B cell (primary cell): ENCODE results near the gene ALDH4A1. TPM values are rescaled to one million over a fixed set of nuclear protein-coding genes. Genes with fewer than 3 reads are reported as not detected.

Source experiments
- ATAC-seq: fragments of 200-7000 bp; cut with Tn5 transposase; one replicate; pipeline ENCODE4 v1.10.0; 2021; ENCODE audit warnings: low read depth, mild to moderate bottlenecking, moderate number of reproducible peaks, moderate library complexity
- CTCF ChIA-PET: fragments of 350-600 bp; sonication (Branson Sonifier 250); formaldehyde crosslinking; loops from one replicate; lab custom pipeline; 2021; ENCODE audit warnings: antibody characterized with exemption, inconsistent platforms; lab: Charles Lee
- POLR2A ChIA-PET: fragments of 350-600 bp; sonication (Branson Sonifier 250); formaldehyde crosslinking; loops from one replicate; lab custom pipeline; 2021; ENCODE audit warnings: antibody characterized with exemption; lab: Charles Lee
- DNase-seq: peaks from one replicate; pipeline ENCODE4 v3.0.0; 2013
- H2AFZ ChIP-seq: 2 replicates; pipeline ENCODE4 v1.6.1; 2012; ENCODE audit warnings: mild to moderate bottlenecking, low read depth, low read length; ENCODE audit not compliant: insufficient read depth, poor library complexity, severe bottlenecking
- H3K27ac ChIP-seq, 2 donors: 1 replicate in 1 of 2; 2 replicates in 1 of 2; pipeline ENCODE4 v1.5.1; 2012 to 2013; ENCODE audit warnings: low read length in 2 of 2, mild to moderate bottlenecking in 2 of 2, moderate library complexity in 1 of 2
- H3K27me3 ChIP-seq, 4 experiments: fragments of 200-600 bp in 1 of 4; sonication (generic) in 1 of 4; replicated peaks in 1 of 4; 1 replicate in 2 of 4; 2 replicates in 2 of 4; pipeline versions ENCODE4 v1.6.1 to v1.7.0; 2013 to 2016; ENCODE audit warnings: low read length in 3 of 4, mild to moderate bottlenecking in 2 of 4, mixed read lengths in 1 of 4, moderate library complexity in 1 of 4; ENCODE audit not compliant: insufficient read depth in 4 of 4, control insufficient read depth in 3 of 4; ENCODE audit errors: control extremely low read depth in 1 of 4
- H3K36me3 ChIP-seq, 2 experiments: replicated peaks in 1 of 2; 1 replicate in 1 of 2; 2 replicates in 1 of 2; pipeline versions ENCODE4 v1.6.1 to v1.7.1; 2013; ENCODE audit warnings: low read length in 1 of 2; ENCODE audit not compliant: insufficient read depth in 2 of 2, control insufficient read depth in 1 of 2; ENCODE audit errors: control extremely low read depth in 1 of 2, extremely low read depth in 1 of 2
- H3K4me1 ChIP-seq, 2 donors: fragments of 200-600 bp in 1 of 2; sonication (generic) in 1 of 2; 1 replicate in 1 of 2; 2 replicates in 1 of 2; pipeline versions ENCODE4 v1.5.1 to v1.6.1; 2013 to 2017; ENCODE audit warnings: low read length in 2 of 2; ENCODE audit not compliant: control insufficient read depth in 2 of 2, insufficient read depth in 2 of 2
- H3K4me2 ChIP-seq: replicated peaks from 2 replicates; pipeline ENCODE3; 2012; ENCODE audit warnings: mild to moderate bottlenecking, low read depth, low read length; ENCODE audit not compliant: poor library complexity, severe bottlenecking
- H3K4me3 ChIP-seq, 5 experiments: fragments of 200-600 bp in 1 of 5; sonication (generic) in 1 of 5; 1 replicate in 3 of 5; 2 replicates in 2 of 5; pipeline versions ENCODE4 v1.5.1 to v1.7.0; 2011 to 2016; ENCODE audit warnings: low read length in 4 of 5, mild to moderate bottlenecking in 4 of 5, low read depth in 2 of 5, control low read depth in 1 of 5, moderate library complexity in 1 of 5; ENCODE audit not compliant: insufficient read depth in 1 of 5; ENCODE audit errors: control extremely low read depth in 1 of 5, extremely low read depth in 1 of 5
- H3K79me2 ChIP-seq: fragments of 200-600 bp; sonication (generic); one replicate; pipeline ENCODE4 v1.6.0; 2016; ENCODE audit warnings: low read length; ENCODE audit not compliant: control insufficient read depth, insufficient read depth
- H3K9ac ChIP-seq: fragments of 200-600 bp; sonication (generic); 2 replicates; pipeline ENCODE4 v1.6.1; 2017; ENCODE audit warnings: mild to moderate bottlenecking, low read length, moderate library complexity
- H3K9me3 ChIP-seq, 3 donors: one replicate each; pipeline versions ENCODE4 v1.6.1 to v1.7.1; 2013; ENCODE audit warnings: low read length in 2 of 3; ENCODE audit not compliant: control insufficient read depth in 2 of 3, insufficient read depth in 1 of 3; ENCODE audit errors: control extremely low read depth in 1 of 3
- H4K20me1 ChIP-seq: 2 replicates; pipeline ENCODE4 v1.6.0; 2012; ENCODE audit warnings: mild to moderate bottlenecking, low read length; ENCODE audit not compliant: insufficient read depth, control insufficient read depth, poor library complexity, severe bottlenecking
- H3K27ac Mint-ChIP-seq: one replicate; pipeline ENCODE4 v1.8.0; 2021; ENCODE audit warnings: mixed read lengths
- H3K27me3 Mint-ChIP-seq: one replicate; pipeline ENCODE4 v1.8.0; 2021; ENCODE audit warnings: mixed read lengths
- H3K4me1 Mint-ChIP-seq: one replicate; pipeline ENCODE4 v1.8.0; 2021; ENCODE audit warnings: mixed read lengths
- H3K4me3 Mint-ChIP-seq: one replicate; pipeline ENCODE4 v1.8.0; 2021; ENCODE audit warnings: mixed read lengths
- H3K9me3 Mint-ChIP-seq: one replicate; pipeline ENCODE4 v1.8.0; 2022; ENCODE audit warnings: mixed read lengths; ENCODE audit not compliant: insufficient read depth
- CTCF ChIP-seq: fragments of 200-600 bp; IDR thresholded peaks from one replicate; pipeline ENCODE4 v1.8.0; 2022; ENCODE audit warnings: antibody characterized with exemption, mild to moderate bottlenecking
- EZH2 ChIP-seq: IDR thresholded peaks from 2 replicates; pipeline ENCODE4 v1.6.1; 2012; ENCODE audit warnings: borderline replicate concordance, low read depth, mild to moderate bottlenecking, moderate library complexity, low read length; ENCODE audit not compliant: insufficient read depth, poor library complexity, severe bottlenecking
- WGBS: methylation state at CpG from one replicate; pipeline ENCODE4 v1.1.5; 2013; ENCODE audit warnings: missing lambda C conversion rate; ENCODE audit not compliant: insufficient coverage; 5-methylcytosine and 5-hydroxymethylcytosine counted together
- intact Hi-C: fragments of 100-400 bp; cut with micrococcal nuclease; formaldehyde crosslinking; loops from one replicate; pipeline ENCODE4 v1.10.0; 2022
- polyA plus RNA-seq: library from polyadenylated mRNA; depleted of rRNA; stranded (reverse); fragments of >200 nt; gene quantifications from 2 replicates; pipeline ENCODE4 v1.2.3, GENCODE V29; 2012
- total RNA-seq, 2 donors: library from RNA; stranded (reverse); fragments of 120-200 nt in 1 of 2; gene quantifications; 1 replicate in 1 of 2; 2 replicates in 1 of 2; pipeline versions ENCODE4 v1.2.3 to v1.2.4, GENCODE V29; 2013 to 2022

ALDH4A1 gene
- total and polyA plus RNA-seq, 2 donors (not counting 1 experiment from before 2014, with no cell fraction given): 2.7 to 3.4 TPM

GRCh38 chr1:18918417-18918816 is 16.1 kb upstream of the ALDH4A1 start:
- peaks cover 15% of the 10 kb centered on the region for H3K79me2 ChIP-seq
- peaks cover 0 to 20% of the 10 kb centered on the region in 2 experiments for H3K36me3 ChIP-seq
- H3K4me2 ChIP-seq: no peak overlapping the region
- Mint-ChIP-seq H3K27ac (no peak overlapping the region), H3K4me3 (no peak overlapping the region), H3K27me3 (no peaks in the 10 kb centered on the region), H3K4me1 (peaks cover 5% of the 10 kb centered on the region), H3K9me3 (no peaks in the 10 kb centered on the region)
- ATAC-seq (no peak), DNase-seq (no peak)
- ChIA-PET POLR2A (no interaction called here), CTCF (no interaction called here)
- peaks cover under 1 to 4% of the 10 kb centered on the region in 2 donors for H3K4me1 ChIP-seq
- no peaks in the 10 kb centered on the region for H3K9me3 ChIP-seq
- H2AFZ ChIP-seq: no peak overlapping the region
- H3K4me3 ChIP-seq: no peak overlapping the region
- 99% methylated on average over 9 of the region's 14 CpGs for WGBS
- intact Hi-C loops: no loop called here
- peaks cover 58% of the 10 kb centered on the region for H4K20me1 ChIP-seq
- no peak for TF ChIP-seq EZH2
- no peak for TF ChIP-seq CTCF
- no peak overlapping the region for H3K27ac ChIP-seq
- H3K27me3 ChIP-seq: no peaks in the 10 kb centered on the region
- H3K9ac ChIP-seq: no peak overlapping the region

- H3K9ac ChIP-seq: no peak overlapping the region
Measured at GRCh38 chr1:18917071-18917799, 14.9 kb upstream of the ALDH4A1 start.

More at GRCh38 chr1:18917071-18917799, 14.9 kb upstream of the ALDH4A1 start:
- H2AFZ ChIP-seq: no peak overlapping the region
- H3K27me3 ChIP-seq: no peaks in the 10 kb centered on the region
- CTCF ChIA-PET: interaction anchor here (6.4 kb wide), 1 partner anchor 55 kb away, joined by 133 read pairs; no protein-coding TSS in a partner anchor
- Mint-ChIP-seq H3K4me3 (no peak overlapping the region), H3K27me3 (no peaks in the 10 kb centered on the region), H3K9me3 (no peaks in the 10 kb centered on the region), H3K27ac (peak overlapping the region; percentile 41), H3K4me1 (peaks cover 4% of the 10 kb centered on the region)
- peaks cover 0 to 22% of the 10 kb centered on the region in 2 experiments for H3K36me3 ChIP-seq
- H3K4me3 ChIP-seq: no peak overlapping the region
- DNase-seq (no peak), ATAC-seq (no peak)
- WGBS: 95% methylated on average over 30 of the region's 30 CpGs
- peaks cover 0 to 7% of the 10 kb centered on the region in 2 donors for H3K4me1 ChIP-seq
- H3K9me3 ChIP-seq: no peaks in the 10 kb centered on the region
- peaks cover 4% of the 10 kb centered on the region for H3K79me2 ChIP-seq
- peaks cover 50% of the 10 kb centered on the region for H4K20me1 ChIP-seq
- TF ChIP-seq EZH2 (no peak), CTCF (no peak)
- intact Hi-C loops: no loop called here
- no peak overlapping the region for H3K4me2 ChIP-seq
- no peak overlapping the region for H3K27ac ChIP-seq
- POLR2A ChIA-PET: no interaction called here
